Ovary (tissue), 9 donors: ENCODE data around the gene KCNE5. TPM values are rescaled to one million over a fixed set of nuclear protein-coding genes. Genes with fewer than 3 reads are reported as not detected.

ENCODE experiments used
- polyA plus RNA-seq, 2 donors: library from polyadenylated mRNA; stranded (reverse); fragments of 200-250 nt in 1 of 2; fragments of 350-450 nt in 1 of 2; fragmentation: Illumina TruSeq in 1 of 2; extraction: RNeasy Lipid Tissue Mini Kit (QIAGEN cat#74804) in 1 of 2; gene quantifications; one replicate each; pipeline ENCODE4 v1.2.3, GENCODE V29; 2013 to 2014
- small RNA-seq: library from RNA; depleted of rRNA; stranded (forward); fragments of <200 nt; gene quantifications from one replicate; pipeline ENCODE3, GENCODE V24; 2016
- total RNA-seq, 7 donors: library from RNA; depleted of rRNA in 2 of 7; stranded (reverse); fragments of >200 nt in 2 of 7; fragmentation: NEBNext Ultra II Directional in 3 of 7; extraction: Animal tissue kit (Norgen Biotek cat#: 25700) in 3 of 7; gene quantifications; one replicate each; pipeline versions ENCODE4 v1.1.0 to v1.2.4, GENCODE V29; 2016 to 2023
- donor health status: DM: no; HTN: no; CAD: no; lungs with moderate emphysema.
- donor health status: DM: no; HTN: no; CAD: no.
- donor health status: Bipolar disorder and iron deficiency.
- donor health status: DM: yes; HTN: yes; CAD: no.
- donor health status: DM: no; HTN: no; CAD: no.
- donor health status: DM: yes; HTN: yes; CAD: no.

Gene KCNE5
- total and polyA plus RNA-seq, 9 donors = 0.30 to 1.4 (median 0.63) TPM; not detected in 1

Small RNA genes within 50 kb of the gene (small RNA-seq; reads per million reads assigned to genes)
- not detected for gene AL118496.2

Other genes with a start within 250 kb of the KCNE5 start
- not detected for gene GUCY2F, start 143.1 kb downstream of the KCNE5 start, total RNA-seq
- not detected for gene GUCY2F, start 143.1 kb downstream of the KCNE5 start, polyA plus RNA-seq
- gene NXT2, start 88.3 kb downstream of the KCNE5 start, total RNA-seq = 1 to 10 TPM; 4.1 to 8.0 (median 5.7) TPM
- 1 to 10 TPM; 5.1 to 6.2 TPM for gene NXT2, start 88.3 kb downstream of the KCNE5 start, polyA plus RNA-seq
- 10 to 100 TPM; 29.2 to 48.8 (median 36.6) TPM for gene ACSL4, start 108.1 kb upstream of the KCNE5 start, total RNA-seq
- gene ACSL4, start 108.1 kb upstream of the KCNE5 start, polyA plus RNA-seq = 100 to 1,000 TPM in 1 of 2 donors, 10 to 100 TPM in 1; 23.3 to 102 TPM